SKM-1 treated with dmso at 0.1 percent for 144 hours (cell line): ENCODE results near the gene PFDN2.

Experiments used
- DNase-seq: peaks from one replicate; lab custom pipeline; 2025; ENCODE audit not compliant: unreplicated experiment; lab: John Stamatoyannopoulos, UW

Gene PFDN2, protein sequence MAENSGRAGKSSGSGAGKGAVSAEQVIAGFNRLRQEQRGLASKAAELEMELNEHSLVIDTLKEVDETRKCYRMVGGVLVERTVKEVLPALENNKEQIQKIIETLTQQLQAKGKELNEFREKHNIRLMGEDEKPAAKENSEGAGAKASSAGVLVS

DNA sequence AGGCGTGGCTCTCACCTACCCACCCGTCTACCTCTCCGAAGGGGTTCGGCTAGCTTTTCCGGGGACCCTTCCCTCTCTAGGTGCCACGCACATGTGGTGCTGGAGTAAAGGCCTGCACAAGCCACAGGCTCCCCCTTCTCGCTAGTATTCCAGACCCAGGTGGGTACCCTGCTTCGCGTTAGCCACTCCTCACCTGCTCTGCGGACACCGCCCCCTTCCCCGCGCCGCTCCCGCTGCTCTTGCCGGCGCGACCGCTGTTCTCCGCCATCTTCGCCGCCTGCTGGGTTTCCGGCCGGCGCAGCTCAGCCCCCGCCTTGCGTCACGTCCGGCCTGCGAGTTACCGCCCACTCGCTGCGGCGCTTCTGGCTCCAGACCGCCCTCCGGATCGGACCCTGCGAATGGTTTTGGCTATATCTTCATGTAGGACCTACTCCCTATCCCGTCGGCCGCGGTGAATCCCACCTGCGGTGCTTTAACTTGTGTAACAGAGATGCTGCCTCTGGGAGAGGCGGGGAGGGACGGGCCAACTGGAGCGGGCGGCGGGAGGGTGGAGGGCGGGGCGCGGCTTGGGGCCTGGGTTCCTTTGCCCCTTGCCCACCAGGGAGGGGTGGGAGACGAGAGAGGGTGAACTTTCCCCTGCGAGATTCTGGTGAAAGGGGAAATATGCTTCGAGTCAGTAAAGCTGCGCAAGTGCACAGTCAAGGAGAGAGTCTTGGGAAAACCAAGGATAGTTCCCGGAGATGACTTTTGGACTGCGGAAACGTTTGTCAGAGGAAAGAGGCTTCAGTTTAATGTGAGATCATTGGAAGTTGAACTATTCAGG lies at the start of gene PFDN2, which contains the start of gene NIT1:
PFDN2 (minus strand) TSS at position 279 of the 823 bp plus-strand sequence; CDS start at position 268, 11 bp downstream.
NIT1 (plus strand) TSS at position 347 of the 823 bp plus-strand sequence; CDS start at position 419, 72 bp downstream.
- peak; percentile 84 for DNase-seq

DNA sequence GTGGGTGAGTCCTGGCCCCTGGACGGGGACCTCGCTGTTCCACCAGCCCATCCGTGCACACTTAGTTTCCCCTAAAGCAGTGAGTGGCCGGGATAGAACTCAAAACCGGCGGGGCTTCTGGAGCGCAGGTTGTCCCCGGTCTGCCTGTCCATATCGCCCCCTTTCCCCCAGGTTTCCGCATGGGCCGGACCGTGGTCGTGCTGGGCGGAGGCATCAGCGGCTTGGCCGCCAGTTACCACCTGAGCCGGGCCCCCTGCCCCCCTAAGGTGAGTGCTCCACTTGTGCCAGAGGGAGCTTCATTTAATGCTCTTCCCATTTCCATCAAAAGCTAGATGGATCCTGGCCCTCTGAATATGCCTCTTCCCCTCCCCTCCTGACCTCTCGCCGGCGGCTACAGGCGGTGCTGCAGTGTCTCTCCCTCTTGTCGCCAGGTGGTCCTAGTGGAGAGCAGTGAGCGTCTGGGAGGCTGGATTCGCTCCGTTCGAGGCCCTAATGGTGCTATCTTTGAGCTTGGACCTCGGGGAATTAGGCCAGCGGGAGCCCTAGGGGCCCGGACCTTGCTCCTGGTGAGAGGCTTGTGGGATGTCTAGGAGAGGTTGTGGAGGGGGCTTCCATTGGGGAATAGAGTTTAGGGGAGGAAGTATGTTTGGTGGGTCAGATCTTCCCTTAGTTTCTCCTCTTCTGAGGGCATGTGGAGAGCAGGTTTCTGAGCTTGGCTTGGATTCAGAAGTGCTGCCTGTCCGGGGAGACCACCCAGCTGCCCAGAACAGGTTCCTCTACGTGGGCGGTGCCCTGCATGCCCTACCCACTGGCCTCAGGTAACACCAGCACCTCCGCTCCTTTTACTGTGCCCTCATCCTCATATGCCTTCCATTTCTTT lies 49.1 kb upstream of the PFDN2 start:
- no peak for DNase-seq

DNA sequence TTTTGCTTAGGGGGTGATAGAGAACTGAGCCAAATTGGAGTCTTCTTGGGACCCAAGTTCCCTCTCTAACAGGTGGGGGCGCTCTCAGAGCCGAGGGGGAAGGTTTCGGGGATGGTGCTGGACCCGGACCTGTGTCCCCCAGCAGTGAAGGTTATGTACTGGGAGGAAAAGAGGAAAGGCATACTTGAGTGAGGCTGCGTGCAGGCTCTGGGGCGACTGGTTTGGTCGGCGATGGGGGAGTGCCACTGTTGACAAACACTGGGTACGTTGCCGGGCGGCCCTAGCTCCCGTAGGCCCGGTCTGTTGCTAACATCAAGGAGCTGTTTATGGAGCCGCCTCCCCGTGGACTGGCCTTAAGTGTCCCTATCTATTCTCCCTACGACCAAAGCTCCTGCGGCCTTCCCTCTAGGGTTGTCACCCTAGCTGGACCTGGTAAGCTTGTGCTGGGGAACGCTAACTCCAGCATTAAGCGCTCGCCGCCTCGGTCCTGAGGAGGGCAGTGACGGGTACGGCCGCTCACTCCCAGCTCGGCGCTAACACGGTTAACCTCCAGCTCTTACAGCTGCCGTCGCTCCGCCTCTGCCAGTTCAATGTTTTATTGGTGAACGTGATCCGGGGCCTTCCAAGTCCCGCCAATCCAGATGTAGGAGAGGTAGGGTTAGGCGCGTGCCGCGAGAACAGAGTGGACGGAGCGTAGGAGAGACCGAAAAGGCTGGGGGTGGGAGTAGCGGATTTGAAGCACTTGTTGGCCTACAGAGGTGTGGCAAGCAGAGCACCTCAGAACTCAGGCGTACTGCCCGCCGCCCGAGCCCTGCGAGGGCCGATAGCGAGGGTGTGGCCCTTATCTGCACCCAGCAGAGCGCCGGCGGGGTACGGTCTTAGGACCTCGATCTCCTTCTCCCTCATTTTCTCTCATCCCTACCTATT lies 48.2 kb upstream of the PFDN2 start, which contains the start of gene PPOX:
PPOX (plus strand) TSS at position 685 of the 927 bp plus-strand sequence. CDS start 422 bp downstream, outside the sequence.
- DNase-seq, result peak; percentile 100

DNA sequence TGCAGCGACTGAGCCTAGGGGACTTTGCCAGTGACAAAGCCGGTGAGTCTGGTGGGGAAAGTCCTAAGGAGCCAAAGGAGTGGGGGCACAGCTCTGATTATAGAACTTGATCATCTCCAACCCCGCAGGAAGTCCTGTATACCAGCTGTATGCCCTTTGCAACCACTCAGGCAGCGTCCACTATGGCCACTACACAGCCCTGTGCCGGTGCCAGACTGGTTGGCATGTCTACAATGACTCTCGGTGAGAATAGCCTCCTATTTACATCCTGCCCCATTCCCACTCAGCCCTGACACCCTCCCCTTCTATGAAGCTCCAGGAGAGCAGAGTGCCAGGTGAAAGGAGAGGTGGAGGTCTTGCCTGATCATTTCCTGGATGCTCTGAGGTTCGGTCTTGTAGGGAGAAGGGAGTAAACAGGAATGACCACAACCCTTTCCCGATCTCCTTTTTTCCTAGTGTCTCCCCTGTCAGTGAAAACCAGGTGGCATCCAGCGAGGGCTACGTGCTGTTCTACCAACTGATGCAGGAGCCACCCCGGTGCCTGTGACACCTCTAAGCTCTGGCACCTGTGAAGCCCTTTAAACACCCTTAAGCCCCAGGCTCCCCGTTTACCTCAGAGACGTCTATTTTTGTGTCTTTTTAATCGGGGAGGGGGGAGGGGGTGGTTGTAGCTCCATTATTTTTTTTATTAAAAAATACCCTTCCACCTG lies 47.2 kb upstream of the PFDN2 start:
- DNase-seq, result no peak

DNA sequence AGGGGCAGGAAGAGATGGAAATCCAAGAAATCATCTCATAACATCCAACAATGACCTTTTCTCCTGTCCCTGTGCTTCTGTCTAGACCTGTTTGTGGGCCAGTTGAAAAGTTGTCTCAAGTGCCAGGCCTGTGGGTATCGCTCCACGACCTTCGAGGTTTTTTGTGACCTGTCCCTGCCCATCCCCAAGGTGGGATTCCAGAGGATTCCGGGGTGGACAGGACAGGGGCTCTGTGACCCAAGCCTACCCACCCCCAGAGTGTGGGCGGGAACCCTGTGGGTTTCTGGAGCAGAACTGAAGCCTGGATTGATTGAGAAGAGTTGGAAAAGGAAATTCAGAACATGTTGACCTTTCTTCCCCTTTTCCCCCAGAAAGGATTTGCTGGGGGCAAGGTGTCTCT lies 46.0 kb upstream of the PFDN2 start:
- no peak for DNase-seq

DNA sequence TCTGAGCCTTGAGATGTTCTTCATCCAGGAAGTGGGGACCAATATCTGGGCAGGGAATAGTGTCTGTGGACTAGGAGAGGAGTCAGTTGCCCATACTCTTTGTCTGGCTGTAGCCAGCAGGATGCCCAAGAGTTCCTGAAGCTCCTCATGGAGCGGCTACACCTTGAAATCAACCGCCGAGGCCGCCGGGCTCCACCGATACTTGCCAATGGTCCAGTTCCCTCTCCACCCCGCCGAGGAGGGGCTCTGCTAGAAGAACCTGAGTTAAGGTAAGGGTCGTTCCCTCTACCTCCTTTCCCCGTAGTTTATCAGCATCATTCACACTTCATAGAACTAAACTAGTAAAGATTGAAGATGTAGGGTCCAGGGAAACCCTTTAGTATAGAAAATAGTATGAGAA lies 45.0 kb upstream of the PFDN2 start:
- no peak for DNase-seq

DNA sequence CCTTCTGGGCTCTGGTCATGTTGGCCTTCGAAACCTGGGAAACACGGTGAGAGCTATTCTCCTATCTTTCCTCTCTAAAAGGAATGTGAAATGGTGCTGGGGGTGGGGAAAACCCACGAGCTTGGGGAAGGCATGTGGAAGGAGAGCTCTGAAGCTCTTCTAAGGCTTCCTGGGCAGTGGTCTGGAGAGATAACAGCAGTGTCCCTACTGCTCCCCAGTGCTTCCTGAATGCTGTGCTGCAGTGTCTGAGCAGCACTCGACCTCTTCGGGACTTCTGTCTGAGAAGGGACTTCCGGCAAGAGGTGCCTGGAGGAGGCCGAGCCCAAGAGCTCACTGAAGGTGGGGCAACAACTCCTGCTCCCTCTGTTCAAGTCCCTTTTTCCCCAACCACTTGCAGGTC lies 44.2 kb upstream of the PFDN2 start:
- DNase-seq, result no peak

DNA sequence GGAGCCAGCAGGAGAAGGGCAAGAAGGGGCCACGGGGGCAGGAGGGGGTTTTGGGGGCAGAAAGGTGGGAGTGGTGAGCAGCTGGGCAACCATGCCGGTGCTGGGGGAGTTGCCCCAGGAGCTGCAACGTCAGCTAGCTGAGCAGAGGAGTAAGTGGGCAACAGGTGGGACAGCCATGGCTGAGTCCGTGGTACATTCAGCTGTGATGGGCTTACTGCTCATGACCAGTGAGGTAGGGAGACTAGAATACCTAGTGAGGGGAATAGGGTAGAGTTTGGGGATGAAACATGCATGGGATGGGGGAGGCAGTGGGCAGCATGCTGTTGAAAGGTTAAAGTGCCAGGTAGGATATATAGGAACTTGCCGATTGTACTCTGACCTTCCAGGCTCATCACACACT lies 43.8 kb upstream of the PFDN2 start:
- DNase-seq, result no peak

DNA sequence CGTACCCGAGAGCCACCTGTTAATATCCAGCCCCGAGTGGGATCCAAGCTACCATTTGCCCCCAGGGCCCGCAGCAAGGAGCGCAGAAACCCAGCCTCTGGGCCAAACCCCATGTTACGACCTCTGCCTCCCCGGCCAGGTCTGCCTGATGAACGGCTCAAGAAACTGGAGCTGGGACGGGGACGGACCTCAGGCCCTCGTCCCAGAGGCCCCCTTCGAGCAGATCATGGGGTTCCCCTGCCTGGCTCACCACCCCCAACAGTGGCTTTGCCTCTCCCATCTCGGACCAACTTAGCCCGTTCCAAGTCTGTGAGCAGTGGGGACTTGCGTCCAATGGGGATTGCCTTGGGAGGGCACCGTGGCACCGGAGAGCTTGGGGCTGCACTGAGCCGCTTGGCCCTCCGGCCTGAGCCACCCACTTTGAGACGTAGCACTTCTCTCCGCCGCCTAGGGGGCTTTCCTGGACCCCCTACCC lies 42.9 kb upstream of the PFDN2 start:
- no peak for DNase-seq

DNA sequence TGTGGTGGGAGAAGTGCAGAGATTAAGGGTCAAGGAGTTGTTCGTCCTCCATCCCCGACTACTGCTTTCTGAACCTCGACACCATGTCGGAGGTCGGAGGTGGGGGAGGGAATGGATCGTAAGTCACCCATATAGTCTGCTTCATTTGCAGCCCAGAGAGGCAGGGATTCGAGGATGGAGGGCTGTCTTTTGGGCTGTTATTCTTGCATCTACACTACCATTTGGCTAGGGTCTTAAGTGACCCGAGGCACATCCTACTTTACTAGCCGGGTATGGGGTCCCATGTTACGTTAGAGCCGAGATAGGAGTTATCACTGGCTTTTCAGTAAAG lies 42.0 kb upstream of the PFDN2 start:
- DNase-seq, result no peak

DNA sequence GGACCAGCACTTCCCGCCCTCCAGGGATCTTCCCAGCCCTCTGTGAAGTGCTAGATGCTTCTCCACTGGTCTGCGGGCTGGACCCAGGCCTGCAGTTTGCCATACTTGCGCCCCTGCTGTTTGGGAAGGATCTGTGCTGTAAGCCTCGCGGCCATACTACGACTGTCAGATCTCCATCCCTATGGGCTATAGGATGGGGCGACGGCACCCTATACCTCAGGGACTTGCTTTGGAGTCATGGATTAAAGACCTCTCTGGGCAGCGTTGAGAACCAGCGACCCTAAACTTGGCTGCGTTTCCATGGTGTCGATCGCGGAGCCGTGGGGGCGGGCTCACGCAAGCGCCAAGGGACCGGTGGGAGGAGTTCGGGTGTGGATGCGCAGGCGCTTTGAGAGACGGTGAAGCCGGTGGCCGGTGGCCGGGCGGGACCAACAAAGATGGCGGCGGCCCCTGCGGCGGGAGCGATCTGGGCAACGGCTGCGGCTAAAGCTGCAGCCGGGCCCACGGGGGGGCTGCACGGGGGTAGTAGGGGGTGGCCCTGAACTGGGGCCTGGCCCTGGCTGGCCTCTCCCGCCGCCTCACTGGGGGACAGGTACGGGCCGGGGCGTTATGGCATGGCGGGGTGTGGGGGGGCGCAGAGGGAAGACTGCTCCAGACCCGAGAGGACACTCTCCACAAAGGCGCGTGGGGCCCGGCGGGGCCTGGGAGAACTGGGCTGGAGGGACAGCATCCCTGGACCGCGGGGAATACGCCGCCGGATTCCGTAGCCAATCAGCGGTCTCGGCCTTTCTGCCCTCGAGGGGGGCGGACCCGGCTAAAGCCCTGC lies 41.5 kb upstream of the PFDN2 start, which contains the start of gene USP21:
USP21 (plus strand) TSS at position 414 of the 826 bp plus-strand sequence. CDS start 1,141 bp downstream, outside the sequence.
- peak; percentile 94 for DNase-seq

DNA sequence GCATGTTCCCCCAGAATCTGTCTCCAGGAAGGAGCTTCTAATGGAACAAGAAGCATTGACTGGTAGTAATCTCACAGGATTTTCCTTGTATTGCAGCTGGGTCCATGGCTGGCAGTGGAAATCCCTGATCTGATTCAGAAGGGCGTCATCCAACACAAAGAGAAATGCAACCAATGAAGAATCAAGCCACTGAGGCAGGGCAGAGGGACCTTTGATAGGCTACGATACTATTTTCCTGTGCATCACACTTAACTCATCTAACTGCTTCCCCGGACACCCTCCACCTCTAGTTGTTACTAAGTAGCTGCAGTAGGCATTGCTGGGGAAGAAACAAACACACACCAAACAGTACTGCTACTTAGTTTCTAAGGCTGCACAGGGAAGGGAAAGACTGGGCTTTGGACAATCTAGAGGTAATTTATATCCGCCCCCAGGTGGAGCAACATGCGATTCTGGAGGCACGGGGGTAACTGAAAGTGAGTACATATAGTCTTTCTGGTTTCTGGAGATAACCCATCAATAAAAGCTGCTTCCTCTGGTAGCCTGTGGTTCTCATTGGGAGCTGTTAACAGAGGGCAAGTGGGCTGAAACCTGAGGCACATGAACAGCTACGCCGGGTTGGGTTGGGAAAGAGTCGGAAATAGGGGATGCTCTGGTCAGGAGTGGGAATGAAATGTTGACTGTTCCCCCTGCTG lies 40.6 kb upstream of the PFDN2 start:
- no peak for DNase-seq

DNA sequence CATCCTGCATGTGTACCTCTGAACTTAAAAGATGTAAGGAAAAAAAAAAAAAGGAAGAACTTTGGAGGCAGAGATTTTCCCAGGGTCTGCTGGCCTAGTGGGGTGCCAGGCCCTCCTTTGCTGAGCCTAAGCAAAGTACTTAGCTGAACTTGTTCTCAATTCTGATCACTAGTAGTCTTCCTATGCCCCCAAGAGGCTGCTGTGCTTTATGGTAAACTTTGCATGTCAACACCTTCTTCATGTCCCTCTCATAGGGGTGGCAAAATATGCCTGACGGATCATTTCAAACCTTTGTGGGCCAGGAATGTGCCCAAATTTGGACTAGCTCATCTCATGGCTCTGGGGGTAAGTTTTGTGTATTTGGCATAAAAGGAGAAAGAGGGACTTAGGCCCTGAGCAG lies 40.0 kb upstream of the PFDN2 start:
- DNase-seq, result no peak

DNA sequence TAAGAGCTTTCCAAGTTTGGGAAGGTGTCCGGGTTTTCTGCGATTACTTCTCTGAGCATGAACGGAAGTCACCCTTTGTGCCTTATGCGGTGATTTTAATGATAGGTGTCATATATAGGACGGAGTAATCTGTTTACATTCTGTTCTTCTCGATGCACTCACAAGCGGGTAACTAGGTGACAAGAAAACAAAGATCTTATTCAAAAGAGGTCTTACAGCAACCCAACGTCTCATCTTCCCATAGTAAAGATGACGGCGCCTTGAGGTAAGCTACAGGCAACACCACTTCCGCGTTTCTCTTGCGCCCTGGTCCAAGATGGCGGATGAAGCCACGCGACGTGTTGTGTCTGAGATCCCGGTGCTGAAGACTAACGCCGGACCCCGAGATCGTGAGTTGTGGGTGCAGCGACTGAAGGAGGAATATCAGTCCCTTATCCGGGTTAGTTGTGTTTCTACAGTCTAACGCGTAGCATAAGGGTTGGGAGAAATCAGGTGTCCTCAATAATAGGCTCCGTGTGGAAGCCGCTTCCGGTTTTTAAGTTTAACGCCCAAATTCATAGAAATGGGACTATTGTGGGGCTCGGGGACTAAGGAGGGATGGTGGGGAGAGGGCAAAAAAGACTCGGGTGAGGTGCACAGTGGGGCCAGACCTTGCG lies 36.0 kb upstream of the PFDN2 start, which contains the start of gene UFC1:
UFC1 (plus strand) TSS at position 297 of the 656 bp plus-strand sequence; CDS start at position 317, 20 bp downstream.
- DNase-seq, result peak; percentile 93

DNA sequence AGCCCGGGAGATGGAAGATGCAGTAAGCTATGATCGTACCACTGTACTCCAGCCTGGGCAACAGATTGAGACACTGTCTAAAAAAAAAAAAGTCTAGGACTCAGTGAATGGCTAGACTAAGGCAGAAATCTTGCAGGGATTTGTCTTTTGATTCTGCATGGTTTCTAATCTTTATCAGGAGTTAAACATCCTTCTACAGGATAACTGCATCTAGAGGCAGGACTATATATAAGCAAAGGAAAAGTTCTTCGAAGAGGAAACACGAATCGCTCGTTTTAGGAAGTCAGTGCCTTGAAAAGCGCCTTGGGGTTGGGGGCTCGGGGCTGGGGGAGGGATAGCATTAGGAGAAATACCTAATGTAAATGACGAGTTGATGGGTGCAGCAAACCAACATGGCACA lies 35.3 kb upstream of the PFDN2 start:
- peak; percentile 35 for DNase-seq

DNA sequence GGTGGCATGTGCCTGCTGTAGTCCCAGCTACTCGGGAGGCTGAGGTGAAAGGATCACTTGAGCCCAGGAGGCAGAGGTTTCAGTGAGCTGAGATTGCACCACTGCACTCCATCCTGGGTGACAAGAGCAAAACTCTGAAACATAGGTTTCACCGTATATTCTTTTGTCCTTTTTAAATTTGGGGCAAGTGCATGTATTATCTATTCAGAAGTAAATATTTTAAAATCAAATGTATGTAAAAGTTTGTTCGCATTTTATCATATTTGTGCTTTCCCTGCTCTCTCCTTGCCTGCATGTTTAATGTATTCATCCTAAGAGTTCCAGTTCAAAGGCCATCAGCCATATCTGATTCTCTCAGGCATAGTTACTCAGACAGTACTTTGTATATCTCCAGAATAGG lies 28.0 kb upstream of the PFDN2 start:
- no peak for DNase-seq

DNA sequence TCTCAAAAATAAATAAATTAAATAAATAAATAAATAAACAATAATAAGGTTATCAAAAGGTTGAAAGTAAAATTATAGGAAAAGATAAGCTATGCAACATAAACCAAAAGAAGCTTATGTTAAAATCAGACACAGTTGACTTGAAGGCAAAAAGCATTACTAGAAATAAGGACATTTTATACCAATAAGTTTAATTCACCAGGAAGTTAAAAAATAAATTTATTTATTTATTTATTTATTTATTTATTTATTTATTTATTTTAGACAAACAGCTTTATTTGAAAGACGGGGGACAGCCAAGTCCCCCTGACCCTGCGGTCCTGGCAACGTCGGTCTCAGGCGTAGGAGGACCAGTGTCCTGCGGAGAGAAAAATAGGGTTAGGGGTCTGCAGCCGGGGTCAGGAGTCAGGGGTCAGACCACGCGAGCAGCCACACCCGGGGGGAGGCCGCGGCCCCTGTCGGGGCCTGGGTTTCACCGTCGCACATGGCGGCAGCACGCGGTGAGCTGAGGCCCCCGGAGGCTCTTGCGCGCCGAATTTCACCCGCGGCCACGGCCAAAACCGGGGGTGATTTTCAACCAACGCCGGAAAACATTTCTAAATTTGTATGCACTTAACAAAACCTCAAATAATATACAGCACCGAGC lies 23.0 kb upstream of the PFDN2 start:
- no peak for DNase-seq
